Lower leg skin (tissue), 3 donors: ENCODE measurements around the gene NEGR1.

Experiments
- CTCF ChIP-seq, 3 donors: fragments of 450-650 bp; IDR thresholded peaks; one replicate each; pipeline ENCODE4 v1.5.1; 2016; ENCODE audit warnings: antibody characterized with exemption in 3 of 3, mild to moderate bottlenecking in 3 of 3, moderate library complexity in 2 of 3
- POLR2A ChIP-seq, 2 donors: fragments of 450-650 bp; IDR thresholded peaks; one replicate each; pipeline ENCODE4 v1.6.1; 2016 to 2017; ENCODE audit warnings: antibody characterized with exemption in 2 of 2, mild to moderate bottlenecking in 1 of 2, moderate library complexity in 1 of 2

- TF ChIP-seq CTCF (IDR thresholded peaks at IDR 0.05): no peak
- no peak for TF ChIP-seq POLR2A (IDR thresholded peaks at IDR 0.05)
Observed at GRCh38 chr1:71778940-71779339, 503.4 kb downstream of the NEGR1 start.
